GM23338 (cell line): ENCODE results near the gene TIMP3. TPM values are rescaled to one million over a fixed set of nuclear protein-coding genes. Genes with fewer than 3 reads are reported as not detected.

Experiments used
- ATAC-seq: fragments of 200-7000 bp; cut with Tn5 transposase; 3 replicates; pipeline ENCODE4 v1.9.1; 2020
- DNase-seq: peaks from one replicate; pipeline ENCODE4 v3.0.0-alpha.2; 2015; ENCODE audit warnings: low spot score
- H2AFZ ChIP-seq: fragments of 200-600 bp; sonication (generic); 2 replicates; pipeline ENCODE4 v1.8.0; 2016; ENCODE audit warnings: antibody characterized with exemption, mild to moderate bottlenecking, moderate library complexity
- H3F3A ChIP-seq: fragments of 200-600 bp; sonication (generic); replicated peaks from 2 replicates; pipeline ENCODE4 v1.8.0; 2017; ENCODE audit warnings: antibody characterized with exemption, mixed run types, low read depth
- H3K27ac ChIP-seq: fragments of 200-600 bp; sonication (generic); 2 replicates; pipeline ENCODE4 v1.6.1; 2016; ENCODE audit warnings: low read depth
- H3K27me3 ChIP-seq: fragments of 200-600 bp; sonication (generic); 2 replicates; pipeline ENCODE4 v1.8.0; 2016; ENCODE audit warnings: mild to moderate bottlenecking, mixed run types, moderate library complexity; ENCODE audit not compliant: insufficient read depth
- H3K36me3 ChIP-seq: fragments of 200-600 bp; sonication (generic); 2 replicates; pipeline ENCODE4 v1.8.0; 2016; ENCODE audit warnings: mild to moderate bottlenecking; ENCODE audit not compliant: insufficient read depth
- H3K4me1 ChIP-seq: fragments of 200-600 bp; sonication (generic); 2 replicates; pipeline ENCODE4 v1.8.0; 2016; ENCODE audit warnings: mild to moderate bottlenecking, moderate library complexity; ENCODE audit not compliant: insufficient read depth
- H3K4me2 ChIP-seq: fragments of 200-600 bp; sonication (generic); 2 replicates; pipeline ENCODE4 v1.7.1; 2017; ENCODE audit warnings: mixed run types
- H3K4me3 ChIP-seq: fragments of 200-600 bp; sonication (generic); 2 replicates; pipeline ENCODE4 v1.6.1; 2016; ENCODE audit warnings: mixed run types
- H3K79me2 ChIP-seq: fragments of 200-600 bp; sonication (generic); replicated peaks from 2 replicates; pipeline ENCODE4 v1.8.0; 2017; ENCODE audit warnings: mild to moderate bottlenecking; ENCODE audit not compliant: insufficient read depth
- H3K9me2 ChIP-seq: fragments of 200-600 bp; sonication (generic); 2 replicates; pipeline ENCODE4 v1.8.0; 2017; ENCODE audit not compliant: insufficient read depth
- H4K20me1 ChIP-seq: fragments of 200-600 bp; sonication (generic); replicated peaks from 2 replicates; pipeline ENCODE4 v1.8.0; 2017; ENCODE audit warnings: mild to moderate bottlenecking; ENCODE audit not compliant: insufficient read depth
- H3K27ac Mint-ChIP-seq: 2 replicates; pipeline ENCODE4 v1.8.0; 2020; ENCODE audit warnings: inconsistent platforms, mild to moderate bottlenecking, moderate library complexity, mixed read lengths
- H3K27me3 Mint-ChIP-seq: 3 replicates; pipeline ENCODE4 v1.8.0; 2022; ENCODE audit warnings: low read depth, mild to moderate bottlenecking, moderate library complexity, mixed read lengths, inconsistent platforms; ENCODE audit not compliant: insufficient read depth, poor library complexity
- H3K36me3 Mint-ChIP-seq: 3 replicates; pipeline ENCODE4 v1.8.0; 2021; ENCODE audit warnings: low read depth, mild to moderate bottlenecking, inconsistent platforms, moderate library complexity, mixed read lengths
- H3K4me1 Mint-ChIP-seq: 3 replicates; pipeline ENCODE4 v1.8.0; 2020; ENCODE audit warnings: mild to moderate bottlenecking, inconsistent platforms, mixed read lengths
- H3K4me3 Mint-ChIP-seq: 3 replicates; pipeline ENCODE4 v1.8.0; 2021; ENCODE audit warnings: moderate library complexity, mild to moderate bottlenecking, inconsistent platforms, mixed read lengths
- H3K9me3 Mint-ChIP-seq: 3 replicates; pipeline ENCODE4 v1.8.0; 2020; ENCODE audit warnings: moderate library complexity, mild to moderate bottlenecking, inconsistent platforms, mixed read lengths
- CREB1 ChIP-seq: fragments of 250-450 bp; sonication (Bioruptor Pico); IDR thresholded peaks from 2 replicates; pipeline ENCODE4 v1.5.0; 2020; ENCODE audit warnings: low read depth, mild to moderate bottlenecking, moderate library complexity
- CTCF ChIP-seq, 2 experiments: fragments of 200-600 bp in 1 of 2; sonication (generic) in 1 of 2; conservative IDR thresholded peaks; 2 replicates each; pipeline versions ENCODE4 v1.5.1 to v1.6.1; 2016 to 2017; ENCODE audit warnings: antibody characterized with exemption in 2 of 2, low read depth in 2 of 2, mild to moderate bottlenecking in 2 of 2, moderate library complexity in 1 of 2
- ETS1 ChIP-seq: IDR thresholded peaks from 2 replicates; pipeline ENCODE4 v1.6.1; 2016; ENCODE audit warnings: antibody characterized with exemption
- EZH2 ChIP-seq: fragments of 200-600 bp; sonication (generic); IDR thresholded peaks from one replicate; pipeline ENCODE4 v1.8.0; 2017; ENCODE audit warnings: antibody characterized with exemption, mild to moderate bottlenecking, low read depth; ENCODE audit not compliant: unreplicated experiment
- EZH2phosphoT487 ChIP-seq: fragments of 200-600 bp; sonication (generic); IDR thresholded peaks from one replicate; pipeline ENCODE4 v1.8.1; 2018; ENCODE audit warnings: antibody characterized with exemption; ENCODE audit not compliant: unreplicated experiment
- JUNB ChIP-seq: IDR thresholded peaks from one replicate; pipeline ENCODE4 v1.6.1; 2016; ENCODE audit warnings: antibody characterized with exemption; ENCODE audit not compliant: unreplicated experiment
- NANOG ChIP-seq: IDR thresholded peaks from 2 replicates; pipeline ENCODE4 v1.6.1; 2016; ENCODE audit warnings: antibody characterized with exemption, borderline replicate concordance
- POLR2AphosphoS5 ChIP-seq: IDR thresholded peaks from 2 replicates; pipeline ENCODE4 v1.6.1; 2016; ENCODE audit warnings: antibody characterized with exemption, low read depth
- REST ChIP-seq: IDR thresholded peaks from one replicate; pipeline ENCODE4 v1.6.1; 2018; ENCODE audit warnings: antibody characterized with exemption; ENCODE audit not compliant: unreplicated experiment
- STAT1 ChIP-seq: IDR thresholded peaks from one replicate; pipeline ENCODE4 v1.6.1; 2016; ENCODE audit warnings: antibody characterized with exemption; ENCODE audit not compliant: unreplicated experiment
- ZNF114 ChIP-seq: fragments of 250-450 bp; sonication (Bioruptor Pico); IDR thresholded peaks from 2 replicates; pipeline ENCODE4 v1.5.0; 2020; ENCODE audit warnings: mild to moderate bottlenecking, moderate library complexity
- ZNF331 ChIP-seq: fragments of 250-450 bp; sonication (Bioruptor Pico); IDR thresholded peaks from 2 replicates; pipeline ENCODE4 v1.5.0; 2020; ENCODE audit warnings: low read depth, mild to moderate bottlenecking, moderate library complexity
- ZNF462 ChIP-seq: fragments of 250-450 bp; sonication (Bioruptor Pico); IDR thresholded peaks from 2 replicates; pipeline ENCODE4 v1.5.0; 2020; ENCODE audit warnings: mild to moderate bottlenecking, moderate library complexity
- polyA plus RNA-seq: library from polyadenylated mRNA; unstranded; fragments of >200 nt; fragmentation: Nextera tagmentation; extraction: Ambion mirVana; gene quantifications from 2 replicates; pipeline ENCODE4 v1.2.1, GENCODE V29; 2016
- total RNA-seq: library from RNA; depleted of rRNA; stranded (reverse); fragments of >200 nt; shearing (Covaris generic); gene quantifications from 2 replicates; pipeline ENCODE4 v1.2.3, GENCODE V29; 2014

Gene TIMP3
- total and polyA plus RNA-seq, 2 experiments from 2014 or later, result 1.4 to 4.3 TPM

- no peak overlapping the region for H3K27ac ChIP-seq
- Mint-ChIP-seq H3K27me3 (peaks cover 6% of the 10 kb centered on the region), H3K9me3 (no peaks in the 10 kb centered on the region), H3K27ac (peak overlapping the region; percentile 80), H3K36me3 (no peaks in the 10 kb centered on the region), H3K4me3 (no peak overlapping the region; the same call in 2 of the 3 replicates), H3K4me1 (peaks cover 20% of the 10 kb centered on the region)
- H3K9me2 ChIP-seq, result no peaks in the 10 kb centered on the region; the same call in 1 of the 2 replicates
- ATAC-seq (no peak), DNase-seq (no peak)
- no peak overlapping the region for H2AFZ ChIP-seq
- H3K4me3 ChIP-seq, result no peak overlapping the region
- no peaks in the 10 kb centered on the region for H3K36me3 ChIP-seq
- no peaks in the 10 kb centered on the region for H3K27me3 ChIP-seq
- no peaks in the 10 kb centered on the region for H3F3A ChIP-seq
- no peak for TF ChIP-seq STAT1
- no peak for TF ChIP-seq NANOG
- TF ChIP-seq ETS1, result no peak
- TF ChIP-seq REST, result no peak
- TF ChIP-seq ZNF331 (CRISPR knock-in tag), result no peak
- no peak for TF ChIP-seq ZNF114 (CRISPR knock-in tag)
- no peak for TF ChIP-seq JUNB
- no peak for TF ChIP-seq CTCF (conservative IDR thresholded peaks at IDR 0.05; ENCODE audit: low read depth in 2 of 2)
- no peak for TF ChIP-seq EZH2
- no peak for TF ChIP-seq EZH2phosphoT487
- TF ChIP-seq ZNF462 (CRISPR knock-in tag), result no peak
- no peak for TF ChIP-seq POLR2AphosphoS5
- no peak for TF ChIP-seq CREB1 (CRISPR knock-in tag)
- no peaks in the 10 kb centered on the region for H3K79me2 ChIP-seq
- H4K20me1 ChIP-seq, result 0 out of 2 replicates have a peak, but pooled peaks cover 4% of the 10 kb centered on the region
- H3K4me2 ChIP-seq, result peak overlapping the region; percentile 43; the same call in 1 of the 2 replicates
- peaks cover 8% of the 10 kb centered on the region; the same call in 1 of the 2 replicates for H3K4me1 ChIP-seq
Measured at GRCh38 chr22:32765132-32765618, 36.3 kb upstream of the TIMP3 start.
